Sigmoid colon (tissue), 4 donors: ENCODE data around the gene PNLIPRP2.

Experiments
- CTCF ChIP-seq, 4 experiments: fragments of 450-650 bp in 3 of 4; fragments of 200-600 bp in 1 of 4; IDR thresholded peaks; one replicate each; pipeline ENCODE4 v1.5.1; 2016 to 2019; ENCODE audit warnings: antibody characterized with exemption in 4 of 4, mild to moderate bottlenecking in 3 of 4, moderate library complexity in 2 of 4
- EP300 ChIP-seq, 4 donors: sonication (generic); formaldehyde crosslinking; IDR thresholded peaks; one replicate each; pipeline ENCODE4 v1.6.1; 2017; ENCODE audit warnings: antibody characterized with exemption in 4 of 4
- POLR2A ChIP-seq, 2 donors: fragments of 450-650 bp; IDR thresholded peaks; one replicate each; pipeline ENCODE4 v1.6.1; 2016; ENCODE audit warnings: antibody characterized with exemption in 2 of 2, mild to moderate bottlenecking in 2 of 2, moderate library complexity in 2 of 2
- POLR2AphosphoS5 ChIP-seq, 4 donors: sonication (generic); formaldehyde crosslinking; IDR thresholded peaks; one replicate each; pipeline ENCODE4 v1.6.1; 2017; ENCODE audit warnings: antibody characterized with exemption in 4 of 4

GRCh38 chr10:116665541-116666125 lies 44.9 kb downstream of the PNLIPRP2 start:
- no peak for TF ChIP-seq CTCF (IDR thresholded peaks at IDR 0.05)
- no peak for TF ChIP-seq POLR2A (IDR thresholded peaks at IDR 0.05)
- TF ChIP-seq POLR2AphosphoS5 (IDR thresholded peaks at IDR 0.05), result peak in 2 of 4 donors; percentile 57 to 58
- TF ChIP-seq EP300 (IDR thresholded peaks at IDR 0.05), result no peak
